ENCODE results near the gene MBD5. TPM values are rescaled to one million over a fixed set of nuclear protein-coding genes. Genes with fewer than 3 reads are reported as not detected.

Gene MBD5
- total and polyA plus RNA-seq, 2 donors (not counting 1 experiment from before 2014, with no cell fraction given): 10.9 to 69.7 TPM

DNA sequence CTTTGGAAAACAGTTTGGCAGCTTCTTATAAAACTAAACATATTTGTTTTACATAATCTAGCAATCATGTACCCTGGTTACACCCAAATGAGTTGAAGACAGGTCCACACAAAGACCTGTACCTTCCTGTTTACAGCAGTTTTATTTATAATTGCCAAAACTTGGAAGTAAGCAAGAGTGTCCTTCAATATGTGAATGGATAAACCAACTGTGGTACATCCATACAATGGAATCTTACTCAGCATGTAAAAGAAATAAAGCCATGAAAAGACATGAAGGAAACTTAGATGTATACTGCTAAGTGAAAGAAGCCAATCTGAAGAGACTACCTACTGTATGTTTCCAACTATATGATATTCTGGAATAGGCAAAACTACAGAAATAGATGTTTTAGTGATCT lies 24.1 kb upstream of the MBD5 start:
- peaks cover 0 to 10% (median 2%) of the 10 kb centered on the region in 3 donors for H3K9me3 ChIP-seq (ENCODE audit: control extremely low read depth in 1 of 3, control insufficient read depth in 2 of 3, insufficient read depth in 1 of 3, low read length in 2 of 3)
- no peak overlapping the region for H2AFZ ChIP-seq (ENCODE audit: insufficient read depth, low read depth, low read length, poor library complexity, severe bottlenecking)
- H3K4me3 Mint-ChIP-seq: no peak overlapping the region
- H3K4me1 ChIP-seq (ENCODE audit: control insufficient read depth in 2 of 2, insufficient read depth in 2 of 2, low read length in 2 of 2): no peaks in the 10 kb centered on the region
- peaks cover 0 to 7% of the 10 kb centered on the region in 2 experiments for H3K36me3 ChIP-seq (replicated peaks in 1 of 2; ENCODE audit: control extremely low read depth in 1 of 2, control insufficient read depth in 1 of 2, extremely low read depth in 1 of 2, insufficient read depth in 2 of 2, low read length in 1 of 2)
- H3K27ac ChIP-seq (ENCODE audit: low read length in 2 of 2): no peak overlapping the region
- ChIA-PET CTCF (no interaction called here), POLR2A (no interaction called here)
- H3K27me3 ChIP-seq (replicated peaks in 1 of 4; ENCODE audit: control extremely low read depth in 1 of 4, control insufficient read depth in 3 of 4, insufficient read depth in 4 of 4, low read length in 3 of 4): no peaks in the 10 kb centered on the region
- H3K4me2 ChIP-seq (replicated peaks; ENCODE audit: low read depth, low read length, poor library complexity, severe bottlenecking): no peak overlapping the region
- H3K27me3 Mint-ChIP-seq: no peaks in the 10 kb centered on the region
- intact Hi-C loops (cut with micrococcal nuclease): loop anchor here (10.0 kb wide), 1 partner anchor 208 kb away; no protein-coding TSS in a partner anchor
- no peak overlapping the region for H3K27ac Mint-ChIP-seq
- H4K20me1 ChIP-seq (ENCODE audit: control insufficient read depth, insufficient read depth, low read length, poor library complexity, severe bottlenecking): peaks cover 27% of the 10 kb centered on the region
- H3K79me2 ChIP-seq (ENCODE audit: control insufficient read depth, insufficient read depth, low read length): peaks cover 55% of the 10 kb centered on the region
- TF ChIP-seq CTCF (IDR thresholded peaks at IDR 0.05) (no peak), EZH2 (IDR thresholded peaks at IDR 0.05; ENCODE audit: borderline replicate concordance, insufficient read depth, low read depth, low read length, poor library complexity, severe bottlenecking) (no peak)
- ATAC-seq (ENCODE audit: low read depth) (no peak), DNase-seq (no peak)
- no peak overlapping the region for H3K4me3 ChIP-seq (ENCODE audit: control extremely low read depth in 1 of 5, extremely low read depth in 1 of 5, insufficient read depth in 1 of 5, low read depth in 2 of 5, low read length in 4 of 5)
- H3K4me1 Mint-ChIP-seq: peaks cover 25% of the 10 kb centered on the region
- H3K9ac ChIP-seq (ENCODE audit: low read length): no peak overlapping the region
- peaks cover 7% of the 10 kb centered on the region for H3K9me3 Mint-ChIP-seq (ENCODE audit: insufficient read depth)

GRCh38 chr2:147998203-147998602 lies 22.7 kb upstream of the MBD5 start:
- ATAC-seq (ENCODE audit: low read depth) (no peak), DNase-seq (no peak)
- no peak overlapping the region for H3K4me2 ChIP-seq (replicated peaks; ENCODE audit: low read depth, low read length, poor library complexity, severe bottlenecking)
- no peak for TF ChIP-seq EZH2 (IDR thresholded peaks at IDR 0.05; ENCODE audit: borderline replicate concordance, insufficient read depth, low read depth, low read length, poor library complexity, severe bottlenecking)
- TF ChIP-seq CTCF (IDR thresholded peaks at IDR 0.05): no peak
- H3K9me3 Mint-ChIP-seq (ENCODE audit: insufficient read depth): peaks cover 14% of the 10 kb centered on the region
- H3K4me3 Mint-ChIP-seq: no peak overlapping the region
- CTCF ChIA-PET: interaction anchor here (1.6 kb wide), 1 partner anchor 511 kb away, joined by 6 read pairs; no protein-coding TSS in a partner anchor
- H2AFZ ChIP-seq (ENCODE audit: insufficient read depth, low read depth, low read length, poor library complexity, severe bottlenecking): no peak overlapping the region
- H3K79me2 ChIP-seq (ENCODE audit: control insufficient read depth, insufficient read depth, low read length): peaks cover 47% of the 10 kb centered on the region
- no peaks in the 10 kb centered on the region for H3K27me3 ChIP-seq (replicated peaks in 1 of 4; ENCODE audit: control extremely low read depth in 1 of 4, control insufficient read depth in 3 of 4, insufficient read depth in 4 of 4, low read length in 3 of 4)
- peaks cover 0 to 10% (median 2%) of the 10 kb centered on the region in 3 donors for H3K9me3 ChIP-seq (ENCODE audit: control extremely low read depth in 1 of 3, control insufficient read depth in 2 of 3, insufficient read depth in 1 of 3, low read length in 2 of 3)
- WGBS (ENCODE audit: insufficient coverage): 100% methylated on average over 3 of the region's 4 CpGs
- no peak overlapping the region for H3K27ac ChIP-seq (ENCODE audit: low read length in 2 of 2)
- POLR2A ChIA-PET: no interaction called here
- H3K4me1 ChIP-seq (ENCODE audit: control insufficient read depth in 2 of 2, insufficient read depth in 2 of 2, low read length in 2 of 2): no peaks in the 10 kb centered on the region
- H4K20me1 ChIP-seq (ENCODE audit: control insufficient read depth, insufficient read depth, low read length, poor library complexity, severe bottlenecking): peaks cover 27% of the 10 kb centered on the region
- H3K27me3 Mint-ChIP-seq: no peaks in the 10 kb centered on the region
- intact Hi-C loops (cut with micrococcal nuclease): loop anchor here (10.0 kb wide), 1 partner anchor 207 kb away; no protein-coding TSS in a partner anchor
- no peak overlapping the region for H3K27ac Mint-ChIP-seq
- peaks cover 0 to 7% of the 10 kb centered on the region in 2 experiments for H3K36me3 ChIP-seq (replicated peaks in 1 of 2; ENCODE audit: control extremely low read depth in 1 of 2, control insufficient read depth in 1 of 2, extremely low read depth in 1 of 2, insufficient read depth in 2 of 2, low read length in 1 of 2)
- no peak overlapping the region for H3K4me3 ChIP-seq (ENCODE audit: control extremely low read depth in 1 of 5, extremely low read depth in 1 of 5, insufficient read depth in 1 of 5, low read depth in 2 of 5, low read length in 4 of 5)
- peaks cover 27% of the 10 kb centered on the region for H3K4me1 Mint-ChIP-seq
- no peak overlapping the region for H3K9ac ChIP-seq (ENCODE audit: low read length)
